ENCODE results near the gene VSIG10L2.
A peak's percentile ranks its signal among the peaks of the same experiment; 100 is the strongest.
"Not testable (repeated sequence)": the region's sequence is repeated elsewhere in the genome, so short reads cannot be mapped to it uniquely, and the experiment has no call there.

VSIG10L2 gene

DNA sequence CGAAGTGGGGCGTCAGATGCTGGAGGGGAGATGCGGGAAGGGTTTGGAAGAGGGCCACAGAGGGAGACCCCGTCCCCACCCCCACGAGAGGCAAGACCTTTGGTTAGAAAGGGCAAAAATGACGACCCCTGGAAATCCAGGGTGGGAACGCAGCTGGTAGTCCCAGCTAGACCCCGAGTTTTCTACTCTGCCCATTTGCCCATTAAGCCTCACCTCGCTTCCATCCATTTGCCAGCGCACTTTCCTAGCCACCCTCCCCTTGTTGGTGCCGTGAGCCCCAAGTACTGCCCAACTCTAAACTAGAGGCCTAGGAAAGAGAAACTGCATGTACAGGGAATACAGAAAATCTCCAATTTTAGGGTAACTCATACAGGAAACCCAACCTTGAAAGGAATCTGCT lies 41.2 kb upstream of the VSIG10L2 start:
- H3K27ac Mint-ChIP-seq: no peak overlapping the region
- TF ChIP-seq, protein P1, sequence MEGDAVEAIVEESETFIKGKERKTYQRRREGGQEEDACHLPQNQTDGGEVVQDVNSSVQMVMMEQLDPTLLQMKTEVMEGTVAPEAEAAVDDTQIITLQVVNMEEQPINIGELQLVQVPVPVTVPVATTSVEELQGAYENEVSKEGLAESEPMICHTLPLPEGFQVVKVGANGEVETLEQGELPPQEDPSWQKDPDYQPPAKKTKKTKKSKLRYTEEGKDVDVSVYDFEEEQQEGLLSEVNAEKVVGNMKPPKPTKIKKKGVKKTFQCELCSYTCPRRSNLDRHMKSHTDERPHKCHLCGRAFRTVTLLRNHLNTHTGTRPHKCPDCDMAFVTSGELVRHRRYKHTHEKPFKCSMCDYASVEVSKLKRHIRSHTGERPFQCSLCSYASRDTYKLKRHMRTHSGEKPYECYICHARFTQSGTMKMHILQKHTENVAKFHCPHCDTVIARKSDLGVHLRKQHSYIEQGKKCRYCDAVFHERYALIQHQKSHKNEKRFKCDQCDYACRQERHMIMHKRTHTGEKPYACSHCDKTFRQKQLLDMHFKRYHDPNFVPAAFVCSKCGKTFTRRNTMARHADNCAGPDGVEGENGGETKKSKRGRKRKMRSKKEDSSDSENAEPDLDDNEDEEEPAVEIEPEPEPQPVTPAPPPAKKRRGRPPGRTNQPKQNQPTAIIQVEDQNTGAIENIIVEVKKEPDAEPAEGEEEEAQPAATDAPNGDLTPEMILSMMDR (IDR thresholded peaks at IDR 0.05): no peak
- H3K4me1 Mint-ChIP-seq: peaks cover 24% of the 10 kb centered on the region
- H3K4me3 Mint-ChIP-seq: peak overlapping the region; percentile 66
- H3K9me3 Mint-ChIP-seq: peaks cover 19% of the 10 kb centered on the region
- DNase-seq: no peak
- peaks cover 9% of the 10 kb centered on the region for H3K36me3 Mint-ChIP-seq (ENCODE audit: low read depth)
- H3K27me3 Mint-ChIP-seq (ENCODE audit: low read depth, poor library complexity): peaks cover 53% of the 10 kb centered on the region

DNA sequence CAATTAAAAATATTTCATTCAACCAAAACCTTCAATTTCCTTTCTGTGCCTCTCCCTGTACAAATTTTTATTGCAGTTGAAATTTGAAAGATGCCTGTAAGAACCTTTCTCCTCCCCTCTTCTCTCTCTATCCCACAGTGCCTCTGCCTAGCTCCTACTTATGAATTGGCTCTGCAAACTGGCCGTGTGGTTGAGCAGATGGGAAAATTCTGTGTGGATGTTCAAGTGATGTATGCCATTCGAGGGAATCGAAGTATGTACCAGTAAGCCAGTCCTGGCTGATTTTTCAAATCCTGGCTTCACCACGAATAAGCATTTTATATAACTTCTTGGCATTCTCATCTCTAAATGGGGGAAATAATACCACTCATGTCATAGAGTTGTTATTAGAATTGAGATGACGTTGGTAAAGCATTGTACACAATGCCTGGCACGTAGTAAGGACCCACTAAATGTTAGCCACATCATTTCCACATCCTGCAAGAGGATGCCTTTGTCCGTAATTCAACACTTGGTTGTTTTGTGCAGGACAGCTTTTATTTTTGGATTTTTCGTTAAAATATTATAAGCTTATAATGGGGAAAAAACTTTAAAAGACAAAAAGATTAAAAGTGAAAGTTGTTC lies 35.5 kb upstream of the VSIG10L2 start:
- peaks cover 49% of the 10 kb centered on the region for H3K27me3 Mint-ChIP-seq (ENCODE audit: low read depth, poor library complexity)
- DNase-seq: no peak
- TF ChIP-seq, protein P1 (IDR thresholded peaks at IDR 0.05): no peak
- no peaks in the 10 kb centered on the region for H3K36me3 Mint-ChIP-seq (ENCODE audit: low read depth)
- H3K4me3 Mint-ChIP-seq: no peak overlapping the region
- peaks cover 5% of the 10 kb centered on the region for H3K9me3 Mint-ChIP-seq
- no peaks in the 10 kb centered on the region for H3K4me1 Mint-ChIP-seq
- H3K27ac Mint-ChIP-seq: no peak overlapping the region

DNA sequence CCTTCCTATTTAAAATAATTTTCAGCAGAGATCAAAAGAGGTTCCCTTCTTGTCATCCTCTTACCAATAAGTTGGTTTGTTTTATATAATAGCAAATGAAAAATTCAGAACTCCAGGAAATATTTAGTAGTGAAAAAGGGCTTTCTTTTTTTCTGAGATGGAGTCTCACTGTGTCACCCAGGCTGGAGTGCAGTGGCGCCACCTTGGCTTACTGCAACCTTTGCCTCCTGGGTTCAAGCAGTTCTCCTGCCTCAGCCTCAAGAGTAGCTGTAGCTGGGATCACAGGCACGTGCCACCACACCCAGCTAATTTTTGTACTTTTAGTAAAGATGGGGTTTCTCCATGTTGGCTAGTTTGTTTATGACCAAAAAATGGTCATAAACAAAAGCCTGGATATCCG lies 31.2 kb upstream of the VSIG10L2 start:
- H3K27me3 Mint-ChIP-seq (ENCODE audit: low read depth, poor library complexity): peaks cover 28% of the 10 kb centered on the region
- not testable (repeated sequence) for H3K4me3 Mint-ChIP-seq; H3K4me1 Mint-ChIP-seq; H3K9me3 Mint-ChIP-seq; DNase-seq; H3K36me3 Mint-ChIP-seq (ENCODE audit: low read depth); H3K27ac Mint-ChIP-seq

DNA sequence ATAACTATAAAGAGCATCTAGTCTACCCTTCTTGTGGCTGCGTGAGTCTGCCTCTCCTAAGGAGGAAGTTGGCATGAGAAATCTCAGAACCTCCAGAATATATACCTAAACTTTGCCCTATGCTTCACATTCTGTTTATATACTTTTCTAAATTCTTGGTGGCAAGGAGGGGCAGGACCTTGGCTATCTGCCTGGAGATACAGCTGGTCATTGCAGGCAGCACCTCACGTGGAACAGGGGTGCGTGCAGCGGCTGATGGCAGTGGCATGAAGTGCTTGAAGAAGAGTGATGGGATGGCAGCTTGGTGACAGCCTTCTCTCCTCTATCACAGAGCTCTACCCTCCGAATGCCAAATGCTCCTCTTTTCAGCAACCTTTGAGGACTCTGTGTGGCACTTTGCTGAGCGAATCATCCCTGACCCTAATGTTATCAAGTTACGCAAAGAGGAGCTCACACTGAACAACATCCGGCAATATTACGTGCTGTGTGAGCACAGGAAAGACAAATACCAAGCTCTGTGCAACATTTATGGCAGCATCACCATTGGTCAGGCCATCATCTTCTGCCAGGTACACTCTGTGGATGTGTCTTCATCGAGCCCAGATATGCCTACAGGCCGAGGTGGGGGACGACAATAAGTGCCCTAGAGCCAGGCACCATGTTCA lies 29.0 kb upstream of the VSIG10L2 start:
- Mint-ChIP-seq H3K27me3 (ENCODE audit: low read depth, poor library complexity) (peaks cover 30% of the 10 kb centered on the region), H3K36me3 (ENCODE audit: low read depth) (no peaks in the 10 kb centered on the region), H3K27ac (no peak overlapping the region), H3K9me3 (no peaks in the 10 kb centered on the region), H3K4me3 (no peak overlapping the region), H3K4me1 (peaks cover 6% of the 10 kb centered on the region)
- no peak for DNase-seq
- TF ChIP-seq, protein P1 (IDR thresholded peaks at IDR 0.05): no peak

DNA sequence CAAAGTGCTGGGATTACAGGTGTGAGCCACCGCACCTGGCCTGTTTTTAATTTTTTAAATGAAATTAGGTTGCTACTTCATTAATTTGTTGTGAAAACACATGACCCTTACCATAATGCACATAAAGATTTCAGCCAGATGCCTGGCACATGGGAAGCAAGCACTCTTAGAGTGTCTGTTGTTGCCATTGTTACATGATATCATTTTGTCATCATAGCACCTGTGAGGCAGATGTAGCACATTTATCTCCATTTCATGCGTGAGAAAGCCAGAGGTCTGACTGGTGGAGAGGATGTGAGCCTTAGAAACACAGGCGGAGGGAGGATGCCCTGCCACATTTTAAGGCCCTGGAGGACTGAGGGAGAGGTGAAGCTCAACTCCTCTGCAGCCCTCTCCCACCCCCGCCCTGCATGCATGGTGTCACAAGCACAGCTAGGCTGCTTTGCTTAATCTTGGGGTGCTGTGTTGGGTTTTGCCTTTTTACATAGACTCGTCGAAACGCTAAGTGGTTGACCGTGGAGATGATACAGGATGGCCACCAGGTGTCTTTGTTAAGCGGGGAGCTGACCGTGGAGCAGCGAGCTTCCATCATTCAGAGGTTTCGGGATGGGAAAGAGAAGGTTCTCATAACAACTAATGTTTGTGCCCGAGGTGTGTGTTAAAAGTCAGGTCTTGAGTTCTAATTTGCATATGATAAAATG lies 27.6 kb upstream of the VSIG10L2 start:
- H3K4me1 Mint-ChIP-seq: peaks cover 6% of the 10 kb centered on the region
- no peak overlapping the region for H3K27ac Mint-ChIP-seq
- no peaks in the 10 kb centered on the region for H3K36me3 Mint-ChIP-seq (ENCODE audit: low read depth)
- H3K4me3 Mint-ChIP-seq: no peak overlapping the region
- no peaks in the 10 kb centered on the region for H3K9me3 Mint-ChIP-seq
- H3K27me3 Mint-ChIP-seq (ENCODE audit: low read depth, poor library complexity): peaks cover 31% of the 10 kb centered on the region
- TF ChIP-seq, protein P1 (IDR thresholded peaks at IDR 0.05): no peak
- no peak for DNase-seq

DNA sequence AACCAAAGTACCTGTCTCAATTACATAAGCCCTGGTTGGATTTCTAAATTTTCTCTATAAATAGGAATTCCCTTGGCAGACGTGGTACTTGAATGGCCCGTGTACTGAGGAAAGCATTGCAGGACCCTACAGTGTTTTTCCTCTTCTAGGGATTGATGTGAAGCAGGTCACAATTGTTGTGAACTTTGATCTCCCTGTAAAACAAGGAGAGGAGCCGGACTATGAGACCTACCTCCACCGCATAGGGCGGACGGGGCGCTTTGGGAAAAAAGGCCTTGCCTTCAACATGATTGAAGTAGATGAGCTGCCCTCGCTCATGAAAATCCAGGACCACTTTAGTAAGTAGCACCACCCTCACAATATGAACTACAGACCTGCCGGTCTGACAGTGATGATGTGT lies 24.8 kb upstream of the VSIG10L2 start:
- Mint-ChIP-seq H3K27me3 (ENCODE audit: low read depth, poor library complexity) (peaks cover 15% of the 10 kb centered on the region), H3K36me3 (ENCODE audit: low read depth) (no peaks in the 10 kb centered on the region), H3K9me3 (no peaks in the 10 kb centered on the region), H3K4me1 (peaks cover 17% of the 10 kb centered on the region), H3K4me3 (no peak overlapping the region), H3K27ac (no peak overlapping the region)
- TF ChIP-seq, protein P1 (IDR thresholded peaks at IDR 0.05): no peak
- no peak for DNase-seq

Measured in nephron progenitor cell (in vitro differentiated cells).